GM12875 (cell line): Measurements from ENCODE around the gene ANXA11.

Experiments
- H3K4me3 ChIP-seq: one replicate; pipeline ENCODE4 v1.5.1; 2011; ENCODE audit warnings: low read depth, low read length, control low read depth
- CTCF ChIP-seq: IDR thresholded peaks from 2 replicates; pipeline ENCODE4 v1.5.1; 2011; ENCODE audit warnings: low read depth, mild to moderate bottlenecking, control low read depth, inconsistent platforms, low read length, moderate library complexity, borderline replicate concordance; ENCODE audit not compliant: insufficient read depth

The ANXA11 gene

GRCh38 chr10:80160361-80161320, 44.7 kb downstream of the ANXA11 start:
- no peak overlapping the region for H3K4me3 ChIP-seq
- TF ChIP-seq CTCF = no peak

- no peak overlapping the region for H3K4me3 ChIP-seq
- no peak for TF ChIP-seq CTCF
Measured at GRCh38 chr10:80159166-80159873, 46.0 kb downstream of the ANXA11 start.

GRCh38 chr10:80158598-80159127, 46.7 kb downstream of the ANXA11 start:
- TF ChIP-seq CTCF = no peak
- H3K4me3 ChIP-seq = no peak overlapping the region

GRCh38 chr10:80158126-80158525, 47.2 kb downstream of the ANXA11 start:
- no peak overlapping the region for H3K4me3 ChIP-seq
- no peak for TF ChIP-seq CTCF

- no peak for TF ChIP-seq CTCF
- no peak overlapping the region for H3K4me3 ChIP-seq
Measured at GRCh38 chr10:80157561-80157960, 47.8 kb downstream of the ANXA11 start.

- no peak for TF ChIP-seq CTCF
- H3K4me3 ChIP-seq = no peak overlapping the region
Measured at GRCh38 chr10:80156216-80156615, 49.1 kb downstream of the ANXA11 start.

GRCh38 chr10:80155696-80156215, 49.6 kb downstream of the ANXA11 start:
- no peak for TF ChIP-seq CTCF
- H3K4me3 ChIP-seq = no peak overlapping the region
